Nucleus accumbens (tissue), 56 donors: ENCODE measurements around the gene ABCC2.
"Not testable (repeated sequence)": the region's sequence is repeated elsewhere in the genome, so short reads cannot be mapped to it uniquely, and the experiment has no call there.

Source experiments
- DNase-seq, 56 donors: peaks; one replicate each; lab custom pipeline; 2025; lab: John Stamatoyannopoulos, UW

ABCC2 gene

DNA sequence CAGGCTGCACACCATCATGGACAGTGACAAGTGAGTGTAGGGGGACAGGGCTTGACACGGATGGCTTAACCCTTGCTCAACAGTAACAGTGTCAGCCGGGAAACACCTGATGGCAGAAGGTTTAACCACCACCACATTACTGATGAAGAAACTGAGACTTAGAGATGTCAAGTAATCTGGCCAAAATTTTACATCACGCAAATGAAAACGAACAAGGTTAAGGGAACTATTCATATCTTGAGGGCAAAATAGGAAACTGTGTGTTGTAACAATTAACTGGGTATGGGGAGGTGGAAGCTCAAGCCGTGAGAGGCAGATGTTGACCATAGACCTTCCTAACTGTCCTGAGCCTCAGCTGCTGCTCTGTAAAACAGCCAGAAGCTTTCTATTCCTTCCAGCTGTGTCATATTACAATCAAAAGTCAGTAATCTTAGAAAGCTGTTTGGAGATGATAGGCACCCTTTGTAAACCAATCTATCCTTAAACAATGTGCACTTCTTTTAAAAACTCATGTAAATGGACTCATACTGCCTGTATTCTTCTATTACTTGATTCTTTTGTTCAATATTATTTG lies 68.4 kb downstream of the ABCC2 start:
- no peak for DNase-seq

GRCh38 chr10:99851825-99852224 lies 69.4 kb downstream of the ABCC2 start:
- DNase-seq, result no peak

DNA sequence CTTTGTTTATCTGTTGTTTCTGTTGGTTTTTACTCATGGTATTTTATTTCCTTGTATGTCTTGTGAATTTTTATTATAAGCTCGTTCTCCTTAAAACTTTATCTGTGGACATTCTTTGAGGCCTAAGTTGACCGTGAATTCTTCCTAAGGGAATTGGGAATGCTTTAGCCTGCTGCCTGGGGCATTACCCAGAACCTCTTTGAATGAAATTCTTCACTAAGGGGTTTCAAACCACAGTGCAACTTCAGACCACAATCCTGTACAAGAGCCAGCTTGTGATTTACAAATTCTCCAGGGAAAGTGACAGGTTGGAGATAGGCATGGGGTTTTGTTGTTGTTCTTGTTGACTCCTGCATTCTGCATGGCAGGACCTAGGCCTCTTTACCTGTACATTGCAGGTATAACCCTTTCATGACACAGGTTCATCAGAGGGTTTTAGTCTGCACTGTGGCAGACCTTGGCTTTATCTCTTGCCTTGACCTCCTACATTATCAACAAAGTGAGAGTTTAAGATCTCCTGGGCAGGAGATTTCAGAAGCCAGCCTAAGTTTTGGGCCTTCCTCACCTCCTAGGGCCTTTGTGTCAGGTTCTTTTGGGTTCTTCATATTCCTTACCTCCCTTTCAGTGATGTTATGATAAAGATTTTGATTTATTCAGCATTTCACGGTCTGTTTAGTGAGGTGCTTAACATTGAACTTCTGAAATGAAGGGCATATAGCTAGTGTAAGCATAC lies 70.2 kb downstream of the ABCC2 start:
- no peak for DNase-seq

DNA sequence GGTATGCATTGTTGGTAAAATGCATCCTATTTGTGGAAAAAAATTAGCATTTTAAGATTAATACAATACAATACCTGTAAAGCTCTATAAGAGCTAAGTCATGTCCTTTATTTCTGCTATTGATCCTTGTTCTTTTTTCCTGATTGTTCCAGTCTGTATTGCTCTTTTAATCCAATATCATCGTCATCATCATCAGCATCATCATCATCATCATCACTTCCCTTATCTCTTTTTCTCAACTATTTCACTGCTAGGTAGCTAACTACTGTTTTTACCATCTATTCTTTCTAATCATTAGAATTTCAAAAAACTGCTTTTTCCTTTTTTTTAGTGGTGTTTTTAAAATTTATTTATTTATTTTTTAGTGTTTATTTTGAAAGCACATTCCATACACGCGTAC lies 71.2 kb downstream of the ABCC2 start:
- no peak for DNase-seq

- DNase-seq, result peak in 1 of 56 donors; percentile 7
These were observed 72.4 kb downstream of the ABCC2 start for GRCh38 chr10:99854860-99855259.

DNA sequence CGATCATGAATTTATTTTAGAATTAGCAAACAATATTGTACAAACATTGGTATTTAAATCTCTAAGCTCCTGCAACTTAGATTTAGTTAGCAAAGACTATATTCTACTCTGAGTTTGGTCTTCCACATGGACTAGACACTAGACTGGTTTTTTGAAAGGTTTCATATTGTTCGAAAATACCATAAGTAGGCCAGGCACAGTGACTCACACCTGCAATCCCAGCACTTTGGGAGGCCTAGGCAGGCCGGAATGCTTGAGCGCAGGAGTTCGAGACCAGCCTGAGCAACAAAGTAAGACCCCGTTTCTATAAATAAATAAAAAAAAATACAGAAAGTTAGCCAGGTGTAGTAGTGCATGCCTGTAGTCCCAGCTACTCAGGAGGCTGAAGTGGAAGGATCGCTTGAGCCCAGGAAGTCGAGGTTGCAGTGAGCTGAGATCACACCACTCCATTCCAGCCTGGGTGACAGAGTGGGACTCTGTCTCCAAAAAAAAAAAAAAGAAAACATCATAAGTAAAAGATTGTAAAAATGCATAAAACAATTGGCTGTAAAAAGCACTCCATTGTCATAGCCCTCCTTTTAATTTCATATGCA lies 73.1 kb downstream of the ABCC2 start:
- DNase-seq, result no peak

- DNase-seq, result no peak
These were observed 76.4 kb downstream of the ABCC2 start for GRCh38 chr10:99858849-99859248.

DNA sequence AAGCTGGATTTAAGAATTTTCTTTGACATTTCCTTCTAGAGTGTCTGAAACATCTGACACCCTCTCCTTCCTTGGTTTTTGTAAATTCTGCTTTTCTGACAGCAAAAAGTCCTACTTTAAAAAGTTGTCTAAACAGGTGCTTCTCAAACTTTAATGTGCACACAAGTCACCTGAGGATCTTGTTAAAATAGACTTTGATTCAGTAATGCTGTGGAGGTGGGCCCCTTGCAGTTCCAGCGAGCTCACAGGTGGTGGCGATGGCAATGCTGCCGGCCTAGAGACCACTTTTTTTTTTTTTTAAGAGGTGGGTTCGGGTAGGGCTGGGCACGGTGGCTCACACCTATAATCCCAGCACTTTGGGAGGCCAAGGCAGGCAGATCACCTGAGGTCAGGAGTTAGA lies 77.1 kb downstream of the ABCC2 start:
- DNase-seq, result no peak

DNA sequence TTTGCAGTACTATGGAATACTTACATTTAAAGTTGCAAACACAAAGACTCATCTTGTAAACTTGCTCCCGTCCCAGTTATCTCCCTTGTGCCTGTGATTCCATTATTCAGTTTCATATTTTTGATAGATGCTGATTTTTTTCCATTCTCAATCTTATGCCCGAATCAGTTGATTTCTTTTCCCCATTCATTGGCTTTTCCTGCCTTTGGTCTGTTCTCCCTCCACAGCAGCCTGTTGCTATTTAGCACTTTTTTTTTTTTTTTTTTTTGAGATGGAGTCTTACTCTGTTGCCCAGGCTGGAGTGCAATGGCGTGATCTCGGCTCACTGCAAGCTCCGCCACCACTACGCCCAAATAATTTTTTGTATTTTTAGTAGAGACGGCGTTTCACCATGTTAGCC lies 78.0 kb downstream of the ABCC2 start:
- DNase-seq, result no peak

- DNase-seq, result not testable (repeated sequence)
These were observed 81.2 kb downstream of the ABCC2 start for GRCh38 chr10:99863535-99864240.

GRCh38 chr10:99867250-99867649 lies 84.8 kb downstream of the ABCC2 start:
- DNase-seq, result not testable (repeated sequence)

DNA sequence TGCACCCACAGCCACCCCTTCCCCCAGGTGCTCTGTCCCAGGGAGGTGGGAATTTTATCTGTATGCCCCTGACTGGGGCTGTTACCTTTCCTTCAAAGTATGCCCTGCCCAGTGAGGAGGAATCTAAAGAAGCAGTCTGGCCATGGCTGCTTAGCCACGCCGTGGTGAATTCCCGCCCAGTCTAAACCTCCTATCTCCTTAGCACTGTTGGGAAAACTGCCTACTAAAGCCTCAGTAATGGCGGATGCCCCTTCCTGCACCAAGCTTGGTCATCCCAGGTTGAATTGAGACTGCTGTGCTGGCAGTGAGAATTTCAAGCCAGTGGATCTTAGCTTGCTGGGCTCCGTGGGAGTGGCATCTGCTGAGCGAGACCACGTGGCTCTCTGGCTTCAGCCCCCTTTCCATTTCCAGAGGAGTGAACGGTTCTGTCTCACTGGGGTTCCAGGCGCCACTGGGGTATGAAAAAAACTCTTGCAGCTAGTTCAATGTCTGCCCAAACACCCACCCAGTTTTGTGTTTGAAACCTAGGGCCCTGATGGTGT lies 87.2 kb downstream of the ABCC2 start:
- DNase-seq, result no peak

DNA sequence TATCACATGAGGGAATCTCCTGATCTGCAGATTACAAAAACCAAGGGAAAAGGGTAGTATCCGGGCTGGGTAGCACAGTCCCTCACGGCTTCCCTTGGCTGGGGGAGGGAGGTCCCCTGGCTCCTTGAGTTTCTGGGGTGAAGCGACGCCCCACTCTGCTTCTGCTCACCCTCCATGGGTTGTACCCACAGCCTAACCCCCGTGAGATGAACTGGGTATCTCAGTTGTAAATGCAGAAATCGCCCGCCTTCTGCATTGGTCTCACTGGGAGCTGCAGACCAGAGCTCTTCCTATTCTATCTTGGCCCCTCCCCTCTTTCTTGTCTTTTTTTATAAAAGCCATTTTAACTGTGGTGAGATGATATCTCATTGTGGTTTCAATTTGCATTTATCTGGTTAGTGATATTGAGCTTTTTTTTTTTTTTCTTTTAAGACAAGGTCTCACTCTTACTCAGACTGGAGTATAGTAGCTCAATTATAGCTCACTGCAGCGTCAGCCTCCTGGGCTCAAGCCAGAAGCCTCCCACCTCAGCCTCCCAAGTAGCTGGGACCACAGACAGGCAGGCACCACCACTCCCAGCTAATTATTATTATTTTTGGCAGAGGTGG lies 87.8 kb downstream of the ABCC2 start:
- no peak for DNase-seq

DNA sequence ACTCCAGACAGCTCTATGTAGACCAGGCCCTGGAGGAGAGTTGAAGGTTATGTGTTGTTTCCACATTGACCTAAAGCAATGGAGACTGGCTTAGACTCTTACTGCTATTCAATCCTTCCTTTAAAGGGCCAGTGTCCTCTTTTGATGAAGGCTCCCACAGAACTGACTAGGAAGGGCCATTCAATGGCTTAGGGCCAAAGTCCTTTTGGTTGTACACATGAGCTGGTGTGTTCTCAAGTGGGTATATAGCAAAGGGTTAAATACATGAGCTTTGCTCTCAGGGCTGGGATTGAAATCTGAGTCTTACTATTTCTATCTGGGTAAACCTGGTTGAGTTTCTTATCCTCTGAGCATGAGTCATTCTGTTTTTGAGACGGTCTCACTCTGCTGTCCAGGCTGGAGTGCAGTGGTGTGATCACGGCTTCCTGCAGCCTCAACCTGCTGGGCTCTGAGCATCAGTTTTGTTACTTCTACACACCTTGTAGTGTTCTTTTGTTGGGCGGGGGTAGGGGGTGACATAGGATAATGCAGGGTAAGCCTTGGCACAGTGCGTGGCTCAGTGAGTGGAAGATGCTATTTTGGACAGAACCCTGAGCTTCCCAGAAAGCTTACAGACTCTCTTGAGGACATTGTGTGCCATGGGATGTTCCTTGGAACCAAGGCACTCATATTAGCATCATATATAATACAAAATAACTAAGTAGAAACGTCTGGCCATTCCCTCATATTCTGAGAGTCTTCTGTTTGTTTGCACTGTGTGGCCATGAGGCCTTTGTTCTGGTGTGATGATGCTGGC lies 90.1 kb downstream of the ABCC2 start:
- no peak for DNase-seq

- DNase-seq, result no peak
These were observed 91.4 kb downstream of the ABCC2 start for GRCh38 chr10:99873846-99874245.

- no peak for DNase-seq
These were observed 92.1 kb downstream of the ABCC2 start for GRCh38 chr10:99874341-99875085.

DNA sequence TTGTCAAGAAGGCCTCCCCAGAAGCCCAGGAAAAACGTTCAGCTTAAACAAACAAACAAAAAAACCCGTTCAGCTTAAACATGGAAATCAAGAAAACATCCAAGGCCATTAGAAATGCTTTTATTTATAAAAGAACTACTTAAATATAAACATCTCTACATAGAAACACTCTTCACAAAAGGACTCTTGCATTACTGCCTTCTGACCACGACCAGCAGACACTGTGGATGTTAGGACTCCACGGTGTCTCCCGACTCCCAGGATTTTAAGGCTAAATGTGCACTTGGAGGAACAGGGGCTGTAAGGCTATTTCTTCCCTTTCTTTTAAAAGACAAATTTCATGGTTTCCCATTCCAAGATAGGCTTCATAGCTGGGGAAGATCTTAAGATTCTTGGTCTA lies 93.0 kb downstream of the ABCC2 start:
- no peak for DNase-seq

- DNase-seq, result no peak
These were observed 97.8 kb downstream of the ABCC2 start for GRCh38 chr10:99880080-99880835.
